Measurements from ENCODE around the gene NPLOC4. TPM values are rescaled to one million over a fixed set of nuclear protein-coding genes. Genes with fewer than 3 reads are reported as not detected.

The NPLOC4 gene
- total and polyA plus RNA-seq, 2 donors (not counting 1 experiment from before 2014, with no cell fraction given): 70.2 to 101 TPM

GRCh38 chr17:81683208-81683583 is 46.3 kb upstream of the NPLOC4 start:
- ChIA-PET CTCF (interaction anchor here (0.5 to 1.5 kb wide), 7 partner anchors 9 to 243 kb away, joined by 3 to 5 read pairs (median 3); partner anchors contain the start of genes CCDC137 and OXLD1), POLR2A (interaction anchor here (0.7 to 2.1 kb wide), 8 partner anchors 14 to 244 kb away, joined by 3 to 10 read pairs (median 4); partner anchors contain the start of genes ALYREF, CCDC137, FAAP100 and MRPL12)
- peak overlapping the region; percentile 90 for H3K4me2 ChIP-seq (replicated peaks; ENCODE audit: low read depth, low read length, poor library complexity, severe bottlenecking)
- 1% methylated on average over 37 of the region's 37 CpGs for WGBS (ENCODE audit: insufficient coverage)
- peak overlapping the region; percentile 88 for H2AFZ ChIP-seq (ENCODE audit: insufficient read depth, low read depth, low read length, poor library complexity, severe bottlenecking)
- ATAC-seq (ENCODE audit: low read depth) (peak; percentile 16), DNase-seq (no peak)
- peaks cover 0 to 22% of the 10 kb centered on the region in 2 experiments for H3K36me3 ChIP-seq (replicated peaks in 1 of 2; ENCODE audit: control extremely low read depth in 1 of 2, control insufficient read depth in 1 of 2, extremely low read depth in 1 of 2, insufficient read depth in 2 of 2, low read length in 1 of 2)
- TF ChIP-seq EZH2 (IDR thresholded peaks at IDR 0.05; ENCODE audit: borderline replicate concordance, insufficient read depth, low read depth, low read length, poor library complexity, severe bottlenecking) (no peak), CTCF (IDR thresholded peaks at IDR 0.05) (no peak)
- peak overlapping the region; percentile 91 for H3K4me3 Mint-ChIP-seq
- H3K27me3 ChIP-seq (replicated peaks in 1 of 4; ENCODE audit: control extremely low read depth in 1 of 4, control insufficient read depth in 3 of 4, insufficient read depth in 4 of 4, low read length in 3 of 4): no peaks in the 10 kb centered on the region
- H3K4me3 ChIP-seq (ENCODE audit: control extremely low read depth in 1 of 5, extremely low read depth in 1 of 5, insufficient read depth in 1 of 5, low read depth in 2 of 5, low read length in 4 of 5): peak overlapping the region; percentile 41 to 94 (median 93)
- no peaks in the 10 kb centered on the region for H3K9me3 ChIP-seq (ENCODE audit: control extremely low read depth in 1 of 3, control insufficient read depth in 2 of 3, insufficient read depth in 1 of 3, low read length in 2 of 3)
- H3K27me3 Mint-ChIP-seq: no peaks in the 10 kb centered on the region
- peak overlapping the region; percentile 53 to 83 for H3K27ac ChIP-seq (ENCODE audit: low read length in 2 of 2)
- peaks cover 22 to 25% of the 10 kb centered on the region in 2 donors for H3K4me1 ChIP-seq (ENCODE audit: control insufficient read depth in 2 of 2, insufficient read depth in 2 of 2, low read length in 2 of 2)
- H3K79me2 ChIP-seq (ENCODE audit: control insufficient read depth, insufficient read depth, low read length): peaks cover 72% of the 10 kb centered on the region
- intact Hi-C loops (cut with micrococcal nuclease): loop anchor here (1.0 to 2.0 kb wide), 5 partner anchors 17 to 208 kb away; partner anchors contain the start of genes ALYREF, ANAPC11, CCDC137 and MRPL12
- peaks cover 41% of the 10 kb centered on the region for H4K20me1 ChIP-seq (ENCODE audit: control insufficient read depth, insufficient read depth, low read length, poor library complexity, severe bottlenecking)
- peak overlapping the region; percentile 95 for H3K27ac Mint-ChIP-seq
- peaks cover 33% of the 10 kb centered on the region for H3K4me1 Mint-ChIP-seq
- H3K9ac ChIP-seq (ENCODE audit: low read length): peak overlapping the region; percentile 92
- H3K9me3 Mint-ChIP-seq (ENCODE audit: insufficient read depth): no peaks in the 10 kb centered on the region

DNA sequence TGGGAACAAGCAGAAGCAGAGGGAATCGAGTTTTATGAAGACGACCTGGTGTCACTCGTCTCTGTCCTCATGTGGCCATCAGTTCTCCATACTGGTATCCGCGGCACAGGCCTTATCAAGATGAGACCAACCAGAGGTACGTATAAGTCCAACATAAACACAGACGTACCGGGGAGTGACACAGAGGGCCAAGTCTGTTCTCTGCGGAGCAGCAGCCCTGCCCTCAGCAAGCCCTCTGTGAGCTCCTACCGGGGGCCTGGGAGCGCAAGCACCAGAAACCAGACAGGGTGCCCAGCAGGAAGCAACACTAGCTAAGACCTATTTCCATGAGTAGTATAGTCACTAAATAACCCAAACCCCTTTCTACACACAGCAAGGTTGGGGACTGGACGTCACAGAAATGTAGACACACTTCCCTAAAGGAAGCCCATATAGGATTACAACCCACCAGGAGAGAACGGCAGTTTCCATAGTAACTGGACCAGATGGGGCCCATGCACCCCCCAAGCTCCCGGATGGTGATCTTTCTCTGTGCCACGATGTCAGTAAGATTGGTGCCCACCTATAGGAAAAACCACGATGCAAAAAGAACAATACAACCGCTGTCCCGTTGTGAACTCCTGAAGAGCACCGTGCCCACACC is 45.8 kb upstream of the NPLOC4 start:
- H4K20me1 ChIP-seq (ENCODE audit: control insufficient read depth, insufficient read depth, low read length, poor library complexity, severe bottlenecking): peaks cover 36% of the 10 kb centered on the region
- DNase-seq (no peak), ATAC-seq (ENCODE audit: low read depth) (no peak)
- no peaks in the 10 kb centered on the region for H3K9me3 Mint-ChIP-seq (ENCODE audit: insufficient read depth)
- peaks cover 22 to 25% of the 10 kb centered on the region in 2 donors for H3K4me1 ChIP-seq (ENCODE audit: control insufficient read depth in 2 of 2, insufficient read depth in 2 of 2, low read length in 2 of 2)
- peak overlapping the region; percentile 90 for H3K4me2 ChIP-seq (replicated peaks; ENCODE audit: low read depth, low read length, poor library complexity, severe bottlenecking)
- no peak for TF ChIP-seq CTCF (IDR thresholded peaks at IDR 0.05)
- TF ChIP-seq EZH2 (IDR thresholded peaks at IDR 0.05; ENCODE audit: borderline replicate concordance, insufficient read depth, low read depth, low read length, poor library complexity, severe bottlenecking): no peak
- intact Hi-C loops (cut with micrococcal nuclease): loop anchor here (1.0 to 2.0 kb wide), 5 partner anchors 16 to 209 kb away; partner anchors contain the start of genes ALYREF, ANAPC11, CCDC137 and MRPL12
- POLR2A ChIA-PET: interaction anchor here (1.3 to 2.1 kb wide), 2 partner anchors 20 to 22 kb away, joined by 9 to 10 read pairs; partner anchors contain the start of gene MRPL12
- H3K27me3 Mint-ChIP-seq: no peaks in the 10 kb centered on the region
- no peaks in the 10 kb centered on the region for H3K9me3 ChIP-seq (ENCODE audit: control extremely low read depth in 1 of 3, control insufficient read depth in 2 of 3, insufficient read depth in 1 of 3, low read length in 2 of 3)
- peak overlapping the region; percentile 88 for H2AFZ ChIP-seq (ENCODE audit: insufficient read depth, low read depth, low read length, poor library complexity, severe bottlenecking)
- peak overlapping the region in 1 of 2 donors; percentile 83 for H3K27ac ChIP-seq (ENCODE audit: low read length in 2 of 2)
- H3K27ac Mint-ChIP-seq: peak overlapping the region; percentile 95
- H3K36me3 ChIP-seq (replicated peaks in 1 of 2; ENCODE audit: control extremely low read depth in 1 of 2, control insufficient read depth in 1 of 2, extremely low read depth in 1 of 2, insufficient read depth in 2 of 2, low read length in 1 of 2): peaks cover 0 to 18% of the 10 kb centered on the region in 2 experiments
- peaks cover 33% of the 10 kb centered on the region for H3K4me1 Mint-ChIP-seq
- H3K4me3 ChIP-seq (ENCODE audit: control extremely low read depth in 1 of 5, extremely low read depth in 1 of 5, insufficient read depth in 1 of 5, low read depth in 2 of 5, low read length in 4 of 5): peak overlapping the region; percentile 41 to 94 (median 93)
- H3K27me3 ChIP-seq (replicated peaks in 1 of 4; ENCODE audit: control extremely low read depth in 1 of 4, control insufficient read depth in 3 of 4, insufficient read depth in 4 of 4, low read length in 3 of 4): no peaks in the 10 kb centered on the region
- CTCF ChIA-PET: interaction anchor here (0.5 to 1.5 kb wide), 4 partner anchors 14 to 243 kb away, joined by 3 to 4 read pairs (median 3); no protein-coding TSS in a partner anchor
- WGBS (ENCODE audit: insufficient coverage): 56% methylated on average over 19 of the region's 19 CpGs
- H3K79me2 ChIP-seq (ENCODE audit: control insufficient read depth, insufficient read depth, low read length): peaks cover 67% of the 10 kb centered on the region
- peak overlapping the region; percentile 91 for H3K4me3 Mint-ChIP-seq
- H3K9ac ChIP-seq (ENCODE audit: low read length): peak overlapping the region; percentile 92
